Muscle of arm (tissue), 12 donors: ENCODE measurements around the gene NR5A1. TPM values are rescaled to one million over a fixed set of nuclear protein-coding genes. Genes with fewer than 3 reads are reported as not detected.

ENCODE experiments used
- DNase-seq: peaks from one replicate; pipeline ENCODE4 v3.0.0-alpha.2; 2013
- polyA plus RNA-seq, 12 donors: library from polyadenylated mRNA; unstranded; fragments of 120-200 nt; gene quantifications; one replicate each; pipeline ENCODE4 v1.2.1, GENCODE V29; 2013; ENCODE audit not compliant: insufficient read length in 12 of 12

The NR5A1 gene
- polyA plus RNA-seq, 12 donors = 0.10 TPM; not detected in 11

- no peak for DNase-seq
Measured at GRCh38 chr9:124462739-124463138, 44.5 kb downstream of the NR5A1 start.

GRCh38 chr9:124458441-124458840 lies 48.8 kb downstream of the NR5A1 start:
- DNase-seq = no peak

GRCh38 chr9:124457887-124458431 lies 49.2 kb downstream of the NR5A1 start:
- no peak for DNase-seq

GRCh38 chr9:124457079-124457886 lies 49.9 kb downstream of the NR5A1 start:
- DNase-seq = no peak

- DNase-seq = no peak
Measured at GRCh38 chr9:124456341-124457078, 50.7 kb downstream of the NR5A1 start.

- DNase-seq = no peak
Measured at GRCh38 chr9:124455820-124456219, 51.4 kb downstream of the NR5A1 start.

- DNase-seq = no peak
Measured at GRCh38 chr9:124454791-124455443, 52.3 kb downstream of the NR5A1 start.

GRCh38 chr9:124454296-124454695 lies 52.9 kb downstream of the NR5A1 start:
- DNase-seq = no peak

- DNase-seq = no peak
Measured at GRCh38 chr9:124453586-124454191, 53.5 kb downstream of the NR5A1 start.

GRCh38 chr9:124452841-124453585 lies 54.2 kb downstream of the NR5A1 start:
- no peak for DNase-seq

- no peak for DNase-seq
Measured at GRCh38 chr9:124452326-124452725, 54.9 kb downstream of the NR5A1 start.

- no peak for DNase-seq
Measured at GRCh38 chr9:124450931-124451661, 56.1 kb downstream of the NR5A1 start.

- no peak for DNase-seq
Measured at GRCh38 chr9:124450241-124450924, 56.8 kb downstream of the NR5A1 start, which contains the start of gene ADGRD2. ADGRD2 (plus strand) TSS chr9:124450451; CDS start chr9:124451667, 1,216 bp downstream.

- no peak for DNase-seq
Measured at GRCh38 chr9:124449381-124450151, 57.6 kb downstream of the NR5A1 start.

GRCh38 chr9:124448019-124448418 lies 59.2 kb downstream of the NR5A1 start:
- no peak for DNase-seq

GRCh38 chr9:124447297-124447661 lies 59.9 kb downstream of the NR5A1 start:
- DNase-seq = no peak

- DNase-seq = no peak
Measured at GRCh38 chr9:124444166-124444565, 63.0 kb downstream of the NR5A1 start.

- DNase-seq = no peak
Measured at GRCh38 chr9:124443625-124444024, 63.6 kb downstream of the NR5A1 start.

GRCh38 chr9:124442826-124443225 lies 64.4 kb downstream of the NR5A1 start:
- DNase-seq = no peak
